Neural progenitor cell (in vitro differentiated cells): ENCODE data around the gene MACROD2. TPM values are rescaled to one million over a fixed set of nuclear protein-coding genes. Genes with fewer than 3 reads are reported as not detected.
"Not testable (repeated sequence)": the region's sequence is repeated elsewhere in the genome, so short reads cannot be mapped to it uniquely, and the experiment has no call there.

Experiments
- DNase-seq: peaks from one replicate; pipeline ENCODE4 v3.0.0-alpha.2; 2016; ENCODE audit warnings: low spot score
- H2AFZ ChIP-seq: fragments of 200-600 bp; sonication (generic); replicated peaks from 2 replicates; pipeline ENCODE4 v1.6.1; 2016; ENCODE audit warnings: antibody characterized with exemption
- H3F3A ChIP-seq: fragments of 200-600 bp; sonication (generic); 2 replicates; pipeline ENCODE4 v1.6.1; 2016; ENCODE audit warnings: antibody characterized with exemption, low read depth
- H3K27ac ChIP-seq: fragments of 200-600 bp; sonication (generic); 2 replicates; pipeline ENCODE4 v1.5.1; 2016; ENCODE audit warnings: mild to moderate bottlenecking
- H3K27me3 ChIP-seq: fragments of 200-600 bp; sonication (generic); 2 replicates; pipeline ENCODE4 v1.6.1; 2016; ENCODE audit warnings: mild to moderate bottlenecking, moderate library complexity
- H3K36me3 ChIP-seq: fragments of 200-600 bp; sonication (generic); 2 replicates; pipeline ENCODE4 v1.5.1; 2016
- H3K4me1 ChIP-seq: fragments of 200-600 bp; sonication (generic); 2 replicates; pipeline ENCODE4 v1.6.1; 2016; ENCODE audit warnings: mixed run types
- H3K4me2 ChIP-seq: fragments of 200-600 bp; sonication (generic); 2 replicates; pipeline ENCODE4 v1.6.1; 2016
- H3K4me3 ChIP-seq: fragments of 200-600 bp; sonication (generic); 2 replicates; pipeline ENCODE4 v1.5.1; 2016
- H3K79me2 ChIP-seq: fragments of 200-600 bp; sonication (generic); 2 replicates; pipeline ENCODE4 v1.6.1; 2016; ENCODE audit warnings: low read depth
- H3K9ac ChIP-seq: fragments of 200-600 bp; sonication (generic); 2 replicates; pipeline ENCODE4 v1.6.1; 2016
- H3K9me3 ChIP-seq: fragments of 200-600 bp; sonication (generic); 2 replicates; pipeline ENCODE4 v1.5.1; 2016; ENCODE audit warnings: low read depth
- H4K20me1 ChIP-seq: fragments of 200-600 bp; sonication (generic); 2 replicates; pipeline ENCODE4 v1.6.1; 2016; ENCODE audit warnings: low read depth
- H3K27ac Mint-ChIP-seq: 3 replicates; pipeline ENCODE4 v1.8.0; 2021; ENCODE audit warnings: mixed read lengths
- H3K27me3 Mint-ChIP-seq: 2 replicates; pipeline ENCODE4 v1.8.0; 2022; ENCODE audit warnings: low read depth, mild to moderate bottlenecking, inconsistent platforms, moderate library complexity, mixed read lengths; ENCODE audit not compliant: insufficient read depth
- H3K36me3 Mint-ChIP-seq: 3 replicates; pipeline ENCODE4 v1.8.0; 2021; ENCODE audit warnings: mixed read lengths
- H3K4me1 Mint-ChIP-seq: 3 replicates; pipeline ENCODE4 v1.8.0; 2021; ENCODE audit warnings: mixed read lengths
- H3K4me3 Mint-ChIP-seq: 3 replicates; pipeline ENCODE4 v1.8.0; 2021; ENCODE audit warnings: mild to moderate bottlenecking, moderate library complexity, mixed read lengths
- H3K9me3 Mint-ChIP-seq: 3 replicates; pipeline ENCODE4 v1.8.0; 2020; ENCODE audit warnings: mixed read lengths
- CTCF ChIP-seq: fragments of 200-600 bp; sonication (generic); IDR thresholded peaks from 2 replicates; pipeline ENCODE4 v1.5.1; 2017; ENCODE audit warnings: antibody characterized with exemption, mild to moderate bottlenecking
- EZH2 ChIP-seq: fragments of 200-600 bp; sonication (generic); IDR thresholded peaks from 2 replicates; pipeline ENCODE4 v1.6.1; 2017; ENCODE audit warnings: antibody characterized with exemption, mild to moderate bottlenecking, moderate library complexity
- EZH2phosphoT487 ChIP-seq: fragments of 200-600 bp; sonication (generic); IDR thresholded peaks from 2 replicates; pipeline ENCODE4 v1.6.1; 2017; ENCODE audit warnings: antibody characterized with exemption
- total RNA-seq: library from RNA; depleted of rRNA; stranded (reverse); fragments of >200 nt; gene quantifications from 2 replicates; pipeline ENCODE4 v1.2.3, GENCODE V29; 2015; ENCODE audit warnings: low replicate concordance

The MACROD2 gene
- total RNA-seq, 1 donor from 2014 or later: 11.9 TPM

- Histone ChIP-seq H3K4me3 (no peak overlapping the region), H3K9ac (no peak overlapping the region), H4K20me1 (no peaks in the 10 kb centered on the region)
Measured at GRCh38 chr20:14208956-14209355, 213.6 kb downstream of the MACROD2 start.

GRCh38 chr20:14210146-14210545 lies 214.8 kb downstream of the MACROD2 start:
- no peak for DNase-seq
- no peaks in the 10 kb centered on the region for H3K9me3 ChIP-seq
- H3K27ac ChIP-seq: no peak overlapping the region
- no peaks in the 10 kb centered on the region for H3F3A ChIP-seq
- no peaks in the 10 kb centered on the region for H3K4me1 Mint-ChIP-seq
- no peak overlapping the region for H3K4me3 ChIP-seq
- no peaks in the 10 kb centered on the region for H3K4me1 ChIP-seq
- H3K27ac Mint-ChIP-seq: no peak overlapping the region
- H3K9me3 Mint-ChIP-seq: peaks cover 2% of the 10 kb centered on the region
- no peaks in the 10 kb centered on the region for H3K79me2 ChIP-seq
- no peaks in the 10 kb centered on the region for H3K36me3 ChIP-seq
- H3K4me2 ChIP-seq: no peak overlapping the region
- H3K9ac ChIP-seq: no peak overlapping the region
- no peak for TF ChIP-seq EZH2
- no peak for TF ChIP-seq EZH2phosphoT487
- no peak for TF ChIP-seq CTCF
- no peaks in the 10 kb centered on the region for H3K36me3 Mint-ChIP-seq
- no peaks in the 10 kb centered on the region for H3K27me3 ChIP-seq
- H3K27me3 Mint-ChIP-seq: no peaks in the 10 kb centered on the region
- no peaks in the 10 kb centered on the region for H4K20me1 ChIP-seq
- no peak overlapping the region for H2AFZ ChIP-seq
- no peak overlapping the region for H3K4me3 Mint-ChIP-seq

More at GRCh38 chr20:14208956-14209355, 213.6 kb downstream of the MACROD2 start:
- no peak overlapping the region for H3K27ac Mint-ChIP-seq
- TF ChIP-seq CTCF (no peak), EZH2 (no peak), EZH2phosphoT487 (no peak)
- no peak for DNase-seq
- Histone ChIP-seq H3K4me2 (no peak overlapping the region), H3K27me3 (no peaks in the 10 kb centered on the region), H3K27ac (no peak overlapping the region), H3K9me3 (no peaks in the 10 kb centered on the region), H3K4me1 (no peaks in the 10 kb centered on the region), H3K36me3 (no peaks in the 10 kb centered on the region), H2AFZ (no peak overlapping the region), H3F3A (no peaks in the 10 kb centered on the region), H3K79me2 (no peaks in the 10 kb centered on the region)
- H3K4me1 Mint-ChIP-seq: no peaks in the 10 kb centered on the region
- H3K9me3 Mint-ChIP-seq: peaks cover 2% of the 10 kb centered on the region
- H3K4me3 Mint-ChIP-seq: no peak overlapping the region
- no peaks in the 10 kb centered on the region for H3K36me3 Mint-ChIP-seq
- no peaks in the 10 kb centered on the region for H3K27me3 Mint-ChIP-seq

GRCh38 chr20:14214046-14214445 lies 218.7 kb downstream of the MACROD2 start:
- Histone ChIP-seq H3K9ac (no peak overlapping the region), H4K20me1 (no peaks in the 10 kb centered on the region), H3K27ac (no peak overlapping the region), H3K27me3 (no peaks in the 10 kb centered on the region), H2AFZ (no peak overlapping the region), H3F3A (no peaks in the 10 kb centered on the region), H3K79me2 (no peaks in the 10 kb centered on the region), H3K4me3 (no peak overlapping the region), H3K36me3 (no peaks in the 10 kb centered on the region), H3K4me1 (no peaks in the 10 kb centered on the region), H3K9me3 (no peaks in the 10 kb centered on the region), H3K4me2 (no peak overlapping the region)
- H3K4me1 Mint-ChIP-seq: no peaks in the 10 kb centered on the region
- H3K27me3 Mint-ChIP-seq: no peaks in the 10 kb centered on the region
- TF ChIP-seq EZH2 (no peak), CTCF (no peak), EZH2phosphoT487 (no peak)
- H3K27ac Mint-ChIP-seq: no peak overlapping the region
- H3K36me3 Mint-ChIP-seq: no peaks in the 10 kb centered on the region
- H3K9me3 Mint-ChIP-seq: peaks cover 3% of the 10 kb centered on the region
- H3K4me3 Mint-ChIP-seq: no peak overlapping the region
- DNase-seq: no peak

- H3K9me3 ChIP-seq, H3K27me3 ChIP-seq, H3K36me3 ChIP-seq, H3F3A ChIP-seq, H3K4me1 Mint-ChIP-seq, H3K9ac ChIP-seq, H3K9me3 Mint-ChIP-seq, H2AFZ ChIP-seq, DNase-seq, H3K27ac Mint-ChIP-seq, H3K4me3 ChIP-seq, H3K36me3 Mint-ChIP-seq, H3K27ac ChIP-seq, H3K4me3 Mint-ChIP-seq, H3K4me1 ChIP-seq, H3K27me3 Mint-ChIP-seq, H3K79me2 ChIP-seq, H4K20me1 ChIP-seq, H3K4me2 ChIP-seq: not testable (repeated sequence)
Measured at GRCh38 chr20:14215880-14216279, 220.6 kb downstream of the MACROD2 start.
